Epidermal melanocyte (primary cell): ENCODE data around the gene PCNP.
"Not testable (repeated sequence)": the region's sequence is repeated elsewhere in the genome, so short reads cannot be mapped to it uniquely, and the experiment has no call there.

Experiments used
- DNase-seq: peaks from one replicate; pipeline ENCODE4 v3.0.0; 2011; ENCODE audit warnings: low spot score; ENCODE audit not compliant: insufficient read length

The PCNP gene

GRCh38 chr3:101573449-101574387, at the start of gene PCNP:
Gene PCNP, plus strand, starts transcription at chr3:101574180. Its CDS starts 36 bp downstream, at chr3:101574216.
- DNase-seq = peak; percentile 84

GRCh38 chr3:101527441-101527840, 46.5 kb upstream of the PCNP start:
- DNase-seq = no peak

- DNase-seq = no peak
These were observed 46.1 kb upstream of the PCNP start for GRCh38 chr3:101527906-101528305.

- DNase-seq = no peak
These were observed 43.9 kb upstream of the PCNP start for GRCh38 chr3:101529816-101530685.

- no peak for DNase-seq
These were observed 43.3 kb upstream of the PCNP start for GRCh38 chr3:101530686-101531047.

- DNase-seq = no peak
These were observed 42.4 kb upstream of the PCNP start for GRCh38 chr3:101531473-101532086.

- DNase-seq = no peak
These were observed 41.0 kb upstream of the PCNP start for GRCh38 chr3:101532783-101533602.

- no peak for DNase-seq
These were observed 40.4 kb upstream of the PCNP start for GRCh38 chr3:101533603-101533968.

- no peak for DNase-seq
These were observed 38.8 kb upstream of the PCNP start for GRCh38 chr3:101535221-101535620.

GRCh38 chr3:101536266-101536665, 37.7 kb upstream of the PCNP start:
- no peak for DNase-seq

GRCh38 chr3:101536955-101537354, 37.0 kb upstream of the PCNP start:
- DNase-seq = not testable (repeated sequence)

GRCh38 chr3:101542957-101543356, 31.0 kb upstream of the PCNP start:
- no peak for DNase-seq

- DNase-seq = no peak
These were observed 29.7 kb upstream of the PCNP start for GRCh38 chr3:101544161-101544850.

- DNase-seq = no peak
These were observed 25.4 kb upstream of the PCNP start for GRCh38 chr3:101548527-101549105.

GRCh38 chr3:101549473-101549872, 24.5 kb upstream of the PCNP start:
- DNase-seq = no peak

GRCh38 chr3:101551359-101552081, 22.5 kb upstream of the PCNP start:
- not testable (repeated sequence) for DNase-seq

- DNase-seq = not testable (repeated sequence)
These were observed 20.6 kb upstream of the PCNP start for GRCh38 chr3:101553381-101553780.

- no peak for DNase-seq
These were observed 17.9 kb upstream of the PCNP start for GRCh38 chr3:101556064-101556463.

GRCh38 chr3:101561630-101562328, 12.2 kb upstream of the PCNP start, which contains the start of gene TRMT10C:
Gene TRMT10C, plus strand, starts transcription at chr3:101561868. Its CDS starts 2,914 bp downstream, at chr3:101564782.
- peak; percentile 86 for DNase-seq
